Measurements from ENCODE around the gene ELP5.

The ELP5 gene

GRCh38 chr17:7252176-7253043 is at the start of gene ELP5:
ELP5 (plus strand) TSS chr17:7252215; CDS start chr17:7252551, 336 bp downstream.
- peak; percentile 55 for DNase-seq

- DNase-seq, result no peak
These were observed 48.6 kb upstream of the ELP5 start for GRCh38 chr17:7203391-7203790.

GRCh38 chr17:7204336-7204735 is 47.7 kb upstream of the ELP5 start:
- DNase-seq, result no peak

- DNase-seq, result no peak
These were observed 47.1 kb upstream of the ELP5 start for GRCh38 chr17:7204828-7205461.

- no peak for DNase-seq
These were observed 46.5 kb upstream of the ELP5 start for GRCh38 chr17:7205561-7205960.

GRCh38 chr17:7207120-7208001 is 44.7 kb upstream of the ELP5 start:
- DNase-seq, result no peak

GRCh38 chr17:7208027-7208571 is 43.9 kb upstream of the ELP5 start:
- DNase-seq, result no peak

GRCh38 chr17:7208754-7209460 is 43.1 kb upstream of the ELP5 start:
- DNase-seq, result no peak

- no peak for DNase-seq
These were observed 40.3 kb upstream of the ELP5 start for GRCh38 chr17:7211491-7212273.

GRCh38 chr17:7213895-7214299 is 38.1 kb upstream of the ELP5 start:
- no peak for DNase-seq

- DNase-seq, result peak; percentile 58
These were observed 37.5 kb upstream of the ELP5 start for GRCh38 chr17:7214300-7215135.

- no peak for DNase-seq
These were observed 36.8 kb upstream of the ELP5 start for GRCh38 chr17:7215136-7215638.

- DNase-seq, result no peak
These were observed 36.3 kb upstream of the ELP5 start for GRCh38 chr17:7215652-7216180.

- no peak for DNase-seq
These were observed 35.5 kb upstream of the ELP5 start for GRCh38 chr17:7216242-7217112.

- no peak for DNase-seq
These were observed 34.7 kb upstream of the ELP5 start for GRCh38 chr17:7217113-7217987.

GRCh38 chr17:7218166-7218565 is 33.8 kb upstream of the ELP5 start:
- no peak for DNase-seq

GRCh38 chr17:7218758-7219157 is 33.3 kb upstream of the ELP5 start:
- no peak for DNase-seq

- DNase-seq, result no peak
These were observed 32.7 kb upstream of the ELP5 start for GRCh38 chr17:7219229-7219811.

Measured in GF-D8 (cell line).